ENCODE measurements around the gene SLC35B2. TPM values are rescaled to one million over a fixed set of nuclear protein-coding genes. Genes with fewer than 3 reads are reported as not detected.

SLC35B2 gene
- total and polyA plus RNA-seq, 9 of the 15 experiments (the other 6 are each of a cell fraction or from before 2014, with no cell fraction given) = 14.5 to 59.1 (median 47.1) TPM

GRCh38 chr6:44302856-44303255 is 45.5 kb upstream of the SLC35B2 start (continued):
- TF ChIP-seq BRF2 (IDR thresholded peaks at IDR 0.05; ENCODE audit: borderline replicate concordance, insufficient read depth, insufficient read length) = no peak

- in situ Hi-C loops (cut with MboI) (no loop called here), intact Hi-C loops (cut with micrococcal nuclease) (no loop called here)
- no peak overlapping the region for H3K27ac ChIP-seq (ENCODE audit: extremely low read depth, low read depth, low read length)
- H2AFZ ChIP-seq (ENCODE audit: low read depth, low read length) = no peak overlapping the region
- peaks cover 2 to 24% of the 10 kb centered on the region in 2 experiments; a peak in 4 of 5 replicates for H3K4me1 ChIP-seq (replicated peaks in 1 of 2; ENCODE audit: control insufficient read depth in 2 of 2, insufficient read depth in 2 of 2, low read length in 2 of 2)
- FAIRE-seq (no peak), DNase-seq (ENCODE audit: extremely low read depth in 1 of 4, low spot score in 3 of 4) (peak in 1 of 4 experiments; percentile 45), ATAC-seq (no peak)
- peaks cover 7 to 12% of the 10 kb centered on the region in 2 experiments; a peak in 4 of 5 replicates for H3K27me3 ChIP-seq (ENCODE audit: control insufficient read depth in 2 of 2, insufficient read depth in 2 of 2, low read length in 2 of 2)
- CTCF ChIA-PET (ENCODE audit: low intra/inter-chr PET ratio) = no interaction called here
- H3K4me2 ChIP-seq (ENCODE audit: insufficient read depth, low read length) = no peak overlapping the region
- 86% methylated on average over 13 of the region's 14 CpGs for WGBS (ENCODE audit: insufficient coverage, low coverage, missing lambda C conversion rate)
- H3K9me3 ChIP-seq (replicated peaks; ENCODE audit: control insufficient read depth, insufficient read depth, low read depth, low read length) = no peaks in the 10 kb centered on the region
- H3K9ac ChIP-seq (ENCODE audit: insufficient read depth in 1 of 2, low read depth in 2 of 2, low read length in 2 of 2) = 0 out of 4 replicates have a peak overlapping the region, but pooled peaks of 1 of the 2 experiments have one; percentile 39
- H4K20me1 ChIP-seq (replicated peaks; ENCODE audit: control insufficient read depth, insufficient read depth, low read length) = 0 out of 2 replicates have a peak, but pooled peaks cover 4% of the 10 kb centered on the region
- no peaks in the 10 kb centered on the region for H3K9me1 ChIP-seq (ENCODE audit: control insufficient read depth, insufficient read depth, low read length)
- no TSS peak for BruUV-seq (replicated peaks)
- H3K79me2 ChIP-seq (ENCODE audit: control insufficient read depth, insufficient read depth, low read length) = no peaks in the 10 kb centered on the region
- H3K4me3 ChIP-seq = no peak overlapping the region
- POLR2A ChIA-PET = interaction anchor here (0.5 to 2.3 kb wide), 13 partner anchors 7 to 162 kb away, joined by 3 to 7 read pairs (median 3); partner anchors contain the start of genes AARS2, CDC5L and SLC35B2
- peaks cover 69% of the 10 kb centered on the region for H3K36me3 ChIP-seq (ENCODE audit: control insufficient read depth, insufficient read depth, low read length)
- no peak for TF ChIP-seq NFIC (IDR thresholded peaks at IDR 0.05)
- no peak for TF ChIP-seq SIN3A (IDR thresholded peaks at IDR 0.05; ENCODE audit: borderline replicate concordance in 2 of 2, control insufficient read depth in 1 of 2, low read depth in 2 of 2, low read length in 2 of 2)
- TF ChIP-seq CREB3L1 (IDR thresholded peaks at IDR 0.05; ENCODE audit: borderline replicate concordance, low read depth) = no peak
- TF ChIP-seq SRSF1 (IDR thresholded peaks at IDR 0.05; ENCODE audit: low read depth, low read length) = no peak
- no peak for TF ChIP-seq POLR2AphosphoS2 (IDR thresholded peaks at IDR 0.05; ENCODE audit: low read length)
- TF ChIP-seq SRSF3 (IDR thresholded peaks at IDR 0.05; ENCODE audit: insufficient read depth, low read length) = no peak
- TF ChIP-seq POU5F1 (IDR thresholded peaks at IDR 0.05; ENCODE audit: borderline replicate concordance, low read depth, low read length, partially characterized antibody) = no peak
- no peak for TF ChIP-seq BRF2 (IDR thresholded peaks at IDR 0.05; ENCODE audit: borderline replicate concordance, insufficient read depth, insufficient read length)
- no peak for TF ChIP-seq ZNF121 (CRISPR knock-in tag; conservative IDR thresholded peaks at IDR 0.05)
- no peak for TF ChIP-seq ZSCAN29 (IDR thresholded peaks at IDR 0.05)
- TF ChIP-seq PREB (CRISPR knock-in tag; IDR thresholded peaks at IDR 0.05) = no peak
- TF ChIP-seq PCBP2 (IDR thresholded peaks at IDR 0.05; ENCODE audit: low read depth, low read length, poor library complexity, severe bottlenecking) = no peak
- no peak for TF ChIP-seq ZNF274 (IDR thresholded peaks at IDR 0.05; ENCODE audit: borderline replicate concordance, low read depth, low read length)
- no peak for TF ChIP-seq KDM2B (CRISPR knock-in tag; IDR thresholded peaks at IDR 0.05)
Measured at GRCh38 chr6:44301782-44302564, 44.6 kb upstream of the SLC35B2 start.

Data from K562 (cell line).